GM23338 (cell line): ENCODE results near the gene TMEM163. TPM values are rescaled to one million over a fixed set of nuclear protein-coding genes. Genes with fewer than 3 reads are reported as not detected.

ENCODE experiments used
- ATAC-seq: fragments of 200-7000 bp; cut with Tn5 transposase; 3 replicates; pipeline ENCODE4 v1.9.1; 2020
- DNase-seq: peaks from one replicate; pipeline ENCODE4 v3.0.0-alpha.2; 2015; ENCODE audit warnings: low spot score
- H2AFZ ChIP-seq: fragments of 200-600 bp; sonication (generic); 2 replicates; pipeline ENCODE4 v1.8.0; 2016; ENCODE audit warnings: antibody characterized with exemption, mild to moderate bottlenecking, moderate library complexity
- H3F3A ChIP-seq: fragments of 200-600 bp; sonication (generic); replicated peaks from 2 replicates; pipeline ENCODE4 v1.8.0; 2017; ENCODE audit warnings: antibody characterized with exemption, mixed run types, low read depth
- H3K27ac ChIP-seq: fragments of 200-600 bp; sonication (generic); 2 replicates; pipeline ENCODE4 v1.6.1; 2016; ENCODE audit warnings: low read depth
- H3K27me3 ChIP-seq: fragments of 200-600 bp; sonication (generic); 2 replicates; pipeline ENCODE4 v1.8.0; 2016; ENCODE audit warnings: mild to moderate bottlenecking, mixed run types, moderate library complexity; ENCODE audit not compliant: insufficient read depth
- H3K36me3 ChIP-seq: fragments of 200-600 bp; sonication (generic); 2 replicates; pipeline ENCODE4 v1.8.0; 2016; ENCODE audit warnings: mild to moderate bottlenecking; ENCODE audit not compliant: insufficient read depth
- H3K4me1 ChIP-seq: fragments of 200-600 bp; sonication (generic); 2 replicates; pipeline ENCODE4 v1.8.0; 2016; ENCODE audit warnings: mild to moderate bottlenecking, moderate library complexity; ENCODE audit not compliant: insufficient read depth
- H3K4me2 ChIP-seq: fragments of 200-600 bp; sonication (generic); 2 replicates; pipeline ENCODE4 v1.7.1; 2017; ENCODE audit warnings: mixed run types
- H3K4me3 ChIP-seq: fragments of 200-600 bp; sonication (generic); 2 replicates; pipeline ENCODE4 v1.6.1; 2016; ENCODE audit warnings: mixed run types
- H3K79me2 ChIP-seq: fragments of 200-600 bp; sonication (generic); replicated peaks from 2 replicates; pipeline ENCODE4 v1.8.0; 2017; ENCODE audit warnings: mild to moderate bottlenecking; ENCODE audit not compliant: insufficient read depth
- H3K9me2 ChIP-seq: fragments of 200-600 bp; sonication (generic); 2 replicates; pipeline ENCODE4 v1.8.0; 2017; ENCODE audit not compliant: insufficient read depth
- H4K20me1 ChIP-seq: fragments of 200-600 bp; sonication (generic); replicated peaks from 2 replicates; pipeline ENCODE4 v1.8.0; 2017; ENCODE audit warnings: mild to moderate bottlenecking; ENCODE audit not compliant: insufficient read depth
- H3K27ac Mint-ChIP-seq: 2 replicates; pipeline ENCODE4 v1.8.0; 2020; ENCODE audit warnings: inconsistent platforms, mild to moderate bottlenecking, moderate library complexity, mixed read lengths
- H3K27me3 Mint-ChIP-seq: 3 replicates; pipeline ENCODE4 v1.8.0; 2022; ENCODE audit warnings: low read depth, mild to moderate bottlenecking, moderate library complexity, mixed read lengths, inconsistent platforms; ENCODE audit not compliant: insufficient read depth, poor library complexity
- H3K36me3 Mint-ChIP-seq: 3 replicates; pipeline ENCODE4 v1.8.0; 2021; ENCODE audit warnings: low read depth, mild to moderate bottlenecking, inconsistent platforms, moderate library complexity, mixed read lengths
- H3K4me1 Mint-ChIP-seq: 3 replicates; pipeline ENCODE4 v1.8.0; 2020; ENCODE audit warnings: mild to moderate bottlenecking, inconsistent platforms, mixed read lengths
- H3K4me3 Mint-ChIP-seq: 3 replicates; pipeline ENCODE4 v1.8.0; 2021; ENCODE audit warnings: moderate library complexity, mild to moderate bottlenecking, inconsistent platforms, mixed read lengths
- H3K9me3 Mint-ChIP-seq: 3 replicates; pipeline ENCODE4 v1.8.0; 2020; ENCODE audit warnings: moderate library complexity, mild to moderate bottlenecking, inconsistent platforms, mixed read lengths
- CREB1 ChIP-seq: fragments of 250-450 bp; sonication (Bioruptor Pico); IDR thresholded peaks from 2 replicates; pipeline ENCODE4 v1.5.0; 2020; ENCODE audit warnings: low read depth, mild to moderate bottlenecking, moderate library complexity
- ETS1 ChIP-seq: IDR thresholded peaks from 2 replicates; pipeline ENCODE4 v1.6.1; 2016; ENCODE audit warnings: antibody characterized with exemption
- EZH2 ChIP-seq: fragments of 200-600 bp; sonication (generic); IDR thresholded peaks from one replicate; pipeline ENCODE4 v1.8.0; 2017; ENCODE audit warnings: antibody characterized with exemption, mild to moderate bottlenecking, low read depth; ENCODE audit not compliant: unreplicated experiment
- EZH2phosphoT487 ChIP-seq: fragments of 200-600 bp; sonication (generic); IDR thresholded peaks from one replicate; pipeline ENCODE4 v1.8.1; 2018; ENCODE audit warnings: antibody characterized with exemption; ENCODE audit not compliant: unreplicated experiment
- JUNB ChIP-seq: IDR thresholded peaks from one replicate; pipeline ENCODE4 v1.6.1; 2016; ENCODE audit warnings: antibody characterized with exemption; ENCODE audit not compliant: unreplicated experiment
- NANOG ChIP-seq: IDR thresholded peaks from 2 replicates; pipeline ENCODE4 v1.6.1; 2016; ENCODE audit warnings: antibody characterized with exemption, borderline replicate concordance
- POLR2AphosphoS5 ChIP-seq: IDR thresholded peaks from 2 replicates; pipeline ENCODE4 v1.6.1; 2016; ENCODE audit warnings: antibody characterized with exemption, low read depth
- REST ChIP-seq: IDR thresholded peaks from one replicate; pipeline ENCODE4 v1.6.1; 2018; ENCODE audit warnings: antibody characterized with exemption; ENCODE audit not compliant: unreplicated experiment
- STAT1 ChIP-seq: IDR thresholded peaks from one replicate; pipeline ENCODE4 v1.6.1; 2016; ENCODE audit warnings: antibody characterized with exemption; ENCODE audit not compliant: unreplicated experiment
- ZNF114 ChIP-seq: fragments of 250-450 bp; sonication (Bioruptor Pico); IDR thresholded peaks from 2 replicates; pipeline ENCODE4 v1.5.0; 2020; ENCODE audit warnings: mild to moderate bottlenecking, moderate library complexity
- ZNF331 ChIP-seq: fragments of 250-450 bp; sonication (Bioruptor Pico); IDR thresholded peaks from 2 replicates; pipeline ENCODE4 v1.5.0; 2020; ENCODE audit warnings: low read depth, mild to moderate bottlenecking, moderate library complexity
- polyA plus RNA-seq: library from polyadenylated mRNA; unstranded; fragments of >200 nt; fragmentation: Nextera tagmentation; extraction: Ambion mirVana; gene quantifications from 2 replicates; pipeline ENCODE4 v1.2.1, GENCODE V29; 2016
- total RNA-seq: library from RNA; depleted of rRNA; stranded (reverse); fragments of >200 nt; shearing (Covaris generic); gene quantifications from 2 replicates; pipeline ENCODE4 v1.2.3, GENCODE V29; 2014
- TF ChIP-seq, protein P1 (sequence below), 2 experiments: fragments of 200-600 bp in 1 of 2; sonication (generic) in 1 of 2; conservative IDR thresholded peaks; 2 replicates each; pipeline versions ENCODE4 v1.5.1 to v1.6.1; 2016 to 2017; ENCODE audit warnings: antibody characterized with exemption in 2 of 2, low read depth in 2 of 2, mild to moderate bottlenecking in 2 of 2, moderate library complexity in 1 of 2
- TF ChIP-seq, protein P2 (sequence below): fragments of 250-450 bp; sonication (Bioruptor Pico); IDR thresholded peaks from 2 replicates; pipeline ENCODE4 v1.5.0; 2020; ENCODE audit warnings: mild to moderate bottlenecking, moderate library complexity

TMEM163 gene
- total and polyA plus RNA-seq, 2 experiments from 2014 or later, result 1.1 to 1.8 TPM

GRCh38 chr2:134454931-134455330 lies 263.9 kb downstream of the TMEM163 start:
- H3K36me3 Mint-ChIP-seq, result no peaks in the 10 kb centered on the region
- no peaks in the 10 kb centered on the region for H3K9me2 ChIP-seq
- DNase-seq (no peak), ATAC-seq (no peak)
- H3K27me3 Mint-ChIP-seq, result no peaks in the 10 kb centered on the region
- no peaks in the 10 kb centered on the region for H3F3A ChIP-seq
- H3K27ac ChIP-seq, result no peak overlapping the region
- no peak overlapping the region for H3K27ac Mint-ChIP-seq
- peaks cover 11% of the 10 kb centered on the region; the same call in 2 of the 3 replicates for H3K4me1 Mint-ChIP-seq
- H3K4me3 ChIP-seq, result no peak overlapping the region
- H3K4me2 ChIP-seq, result no peak overlapping the region
- H3K9me3 Mint-ChIP-seq, result no peaks in the 10 kb centered on the region; the same call in 2 of the 3 replicates
- peaks cover 8% of the 10 kb centered on the region; the same call in 1 of the 2 replicates for H3K4me1 ChIP-seq
- H3K36me3 ChIP-seq, result no peaks in the 10 kb centered on the region
- H2AFZ ChIP-seq, result no peak overlapping the region
- H3K79me2 ChIP-seq, result no peaks in the 10 kb centered on the region
- no peak overlapping the region for H3K4me3 Mint-ChIP-seq
- TF ChIP-seq CREB1 (CRISPR knock-in tag), result no peak
- no peak for TF ChIP-seq EZH2
- no peak for TF ChIP-seq STAT1
- TF ChIP-seq ETS1, result no peak
- TF ChIP-seq ZNF331 (CRISPR knock-in tag), result no peak
- TF ChIP-seq POLR2AphosphoS5, result no peak
- no peak for TF ChIP-seq NANOG
- no peak for TF ChIP-seq ZNF114
- TF ChIP-seq, protein P1, sequence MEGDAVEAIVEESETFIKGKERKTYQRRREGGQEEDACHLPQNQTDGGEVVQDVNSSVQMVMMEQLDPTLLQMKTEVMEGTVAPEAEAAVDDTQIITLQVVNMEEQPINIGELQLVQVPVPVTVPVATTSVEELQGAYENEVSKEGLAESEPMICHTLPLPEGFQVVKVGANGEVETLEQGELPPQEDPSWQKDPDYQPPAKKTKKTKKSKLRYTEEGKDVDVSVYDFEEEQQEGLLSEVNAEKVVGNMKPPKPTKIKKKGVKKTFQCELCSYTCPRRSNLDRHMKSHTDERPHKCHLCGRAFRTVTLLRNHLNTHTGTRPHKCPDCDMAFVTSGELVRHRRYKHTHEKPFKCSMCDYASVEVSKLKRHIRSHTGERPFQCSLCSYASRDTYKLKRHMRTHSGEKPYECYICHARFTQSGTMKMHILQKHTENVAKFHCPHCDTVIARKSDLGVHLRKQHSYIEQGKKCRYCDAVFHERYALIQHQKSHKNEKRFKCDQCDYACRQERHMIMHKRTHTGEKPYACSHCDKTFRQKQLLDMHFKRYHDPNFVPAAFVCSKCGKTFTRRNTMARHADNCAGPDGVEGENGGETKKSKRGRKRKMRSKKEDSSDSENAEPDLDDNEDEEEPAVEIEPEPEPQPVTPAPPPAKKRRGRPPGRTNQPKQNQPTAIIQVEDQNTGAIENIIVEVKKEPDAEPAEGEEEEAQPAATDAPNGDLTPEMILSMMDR (conservative IDR thresholded peaks at IDR 0.05; ENCODE audit: low read depth in 2 of 2), result no peak
- TF ChIP-seq, protein P2, sequence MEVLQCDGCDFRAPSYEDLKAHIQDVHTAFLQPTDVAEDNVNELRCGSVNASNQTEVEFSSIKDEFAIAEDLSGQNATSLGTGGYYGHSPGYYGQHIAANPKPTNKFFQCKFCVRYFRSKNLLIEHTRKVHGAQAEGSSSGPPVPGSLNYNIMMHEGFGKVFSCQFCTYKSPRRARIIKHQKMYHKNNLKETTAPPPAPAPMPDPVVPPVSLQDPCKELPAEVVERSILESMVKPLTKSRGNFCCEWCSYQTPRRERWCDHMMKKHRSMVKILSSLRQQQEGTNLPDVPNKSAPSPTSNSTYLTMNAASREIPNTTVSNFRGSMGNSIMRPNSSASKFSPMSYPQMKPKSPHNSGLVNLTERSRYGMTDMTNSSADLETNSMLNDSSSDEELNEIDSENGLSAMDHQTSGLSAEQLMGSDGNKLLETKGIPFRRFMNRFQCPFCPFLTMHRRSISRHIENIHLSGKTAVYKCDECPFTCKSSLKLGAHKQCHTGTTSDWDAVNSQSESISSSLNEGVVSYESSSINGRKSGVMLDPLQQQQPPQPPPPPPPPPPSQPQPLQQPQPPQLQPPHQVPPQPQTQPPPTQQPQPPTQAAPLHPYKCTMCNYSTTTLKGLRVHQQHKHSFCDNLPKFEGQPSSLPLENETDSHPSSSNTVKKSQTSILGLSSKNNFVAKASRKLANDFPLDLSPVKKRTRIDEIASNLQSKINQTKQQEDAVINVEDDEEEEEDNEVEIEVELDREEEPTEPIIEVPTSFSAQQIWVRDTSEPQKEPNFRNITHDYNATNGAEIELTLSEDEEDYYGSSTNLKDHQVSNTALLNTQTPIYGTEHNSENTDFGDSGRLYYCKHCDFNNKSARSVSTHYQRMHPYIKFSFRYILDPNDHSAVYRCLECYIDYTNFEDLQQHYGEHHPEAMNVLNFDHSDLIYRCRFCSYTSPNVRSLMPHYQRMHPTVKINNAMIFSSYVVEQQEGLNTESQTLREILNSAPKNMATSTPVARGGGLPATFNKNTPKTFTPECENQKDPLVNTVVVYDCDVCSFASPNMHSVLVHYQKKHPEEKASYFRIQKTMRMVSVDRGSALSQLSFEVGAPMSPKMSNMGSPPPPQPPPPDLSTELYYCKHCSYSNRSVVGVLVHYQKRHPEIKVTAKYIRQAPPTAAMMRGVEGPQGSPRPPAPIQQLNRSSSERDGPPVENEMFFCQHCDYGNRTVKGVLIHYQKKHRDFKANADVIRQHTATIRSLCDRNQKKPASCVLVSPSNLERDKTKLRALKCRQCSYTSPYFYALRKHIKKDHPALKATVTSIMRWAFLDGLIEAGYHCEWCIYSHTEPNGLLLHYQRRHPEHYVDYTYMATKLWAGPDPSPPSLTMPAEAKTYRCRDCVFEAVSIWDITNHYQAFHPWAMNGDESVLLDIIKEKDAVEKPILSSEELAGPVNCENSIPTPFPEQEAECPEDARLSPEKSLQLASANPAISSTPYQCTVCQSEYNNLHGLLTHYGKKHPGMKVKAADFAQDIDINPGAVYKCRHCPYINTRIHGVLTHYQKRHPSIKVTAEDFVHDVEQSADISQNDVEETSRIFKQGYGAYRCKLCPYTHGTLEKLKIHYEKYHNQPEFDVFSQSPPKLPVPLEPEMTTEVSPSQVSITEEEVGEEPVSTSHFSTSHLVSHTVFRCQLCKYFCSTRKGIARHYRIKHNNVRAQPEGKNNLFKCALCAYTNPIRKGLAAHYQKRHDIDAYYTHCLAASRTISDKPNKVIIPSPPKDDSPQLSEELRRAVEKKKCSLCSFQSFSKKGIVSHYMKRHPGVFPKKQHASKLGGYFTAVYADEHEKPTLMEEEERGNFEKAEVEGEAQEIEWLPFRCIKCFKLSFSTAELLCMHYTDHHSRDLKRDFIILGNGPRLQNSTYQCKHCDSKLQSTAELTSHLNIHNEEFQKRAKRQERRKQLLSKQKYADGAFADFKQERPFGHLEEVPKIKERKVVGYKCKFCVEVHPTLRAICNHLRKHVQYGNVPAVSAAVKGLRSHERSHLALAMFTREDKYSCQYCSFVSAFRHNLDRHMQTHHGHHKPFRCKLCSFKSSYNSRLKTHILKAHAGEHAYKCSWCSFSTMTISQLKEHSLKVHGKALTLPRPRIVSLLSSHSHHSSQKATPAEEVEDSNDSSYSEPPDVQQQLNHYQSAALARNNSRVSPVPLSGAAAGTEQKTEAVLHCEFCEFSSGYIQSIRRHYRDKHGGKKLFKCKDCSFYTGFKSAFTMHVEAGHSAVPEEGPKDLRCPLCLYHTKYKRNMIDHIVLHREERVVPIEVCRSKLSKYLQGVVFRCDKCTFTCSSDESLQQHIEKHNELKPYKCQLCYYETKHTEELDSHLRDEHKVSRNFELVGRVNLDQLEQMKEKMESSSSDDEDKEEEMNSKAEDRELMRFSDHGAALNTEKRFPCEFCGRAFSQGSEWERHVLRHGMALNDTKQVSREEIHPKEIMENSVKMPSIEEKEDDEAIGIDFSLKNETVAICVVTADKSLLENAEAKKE (CRISPR knock-in tag), result no peak
- TF ChIP-seq JUNB, result no peak
- no peak for TF ChIP-seq EZH2phosphoT487
- no peak for TF ChIP-seq REST
- H3K27me3 ChIP-seq, result no peaks in the 10 kb centered on the region
- H4K20me1 ChIP-seq, result no peaks in the 10 kb centered on the region
